GM23338 (cell line): ENCODE data around the gene EPHB2. TPM values are rescaled to one million over a fixed set of nuclear protein-coding genes. Genes with fewer than 3 reads are reported as not detected.

Experiments
- ATAC-seq: fragments of 200-7000 bp; cut with Tn5 transposase; 3 replicates; pipeline ENCODE4 v1.9.1; 2020
- DNase-seq: peaks from one replicate; pipeline ENCODE4 v3.0.0-alpha.2; 2015; ENCODE audit warnings: low spot score
- H2AFZ ChIP-seq: fragments of 200-600 bp; sonication (generic); 2 replicates; pipeline ENCODE4 v1.8.0; 2016; ENCODE audit warnings: antibody characterized with exemption, mild to moderate bottlenecking, moderate library complexity
- H3F3A ChIP-seq: fragments of 200-600 bp; sonication (generic); replicated peaks from 2 replicates; pipeline ENCODE4 v1.8.0; 2017; ENCODE audit warnings: antibody characterized with exemption, mixed run types, low read depth
- H3K27ac ChIP-seq: fragments of 200-600 bp; sonication (generic); 2 replicates; pipeline ENCODE4 v1.6.1; 2016; ENCODE audit warnings: low read depth
- H3K27me3 ChIP-seq: fragments of 200-600 bp; sonication (generic); 2 replicates; pipeline ENCODE4 v1.8.0; 2016; ENCODE audit warnings: mild to moderate bottlenecking, mixed run types, moderate library complexity; ENCODE audit not compliant: insufficient read depth
- H3K36me3 ChIP-seq: fragments of 200-600 bp; sonication (generic); 2 replicates; pipeline ENCODE4 v1.8.0; 2016; ENCODE audit warnings: mild to moderate bottlenecking; ENCODE audit not compliant: insufficient read depth
- H3K4me1 ChIP-seq: fragments of 200-600 bp; sonication (generic); 2 replicates; pipeline ENCODE4 v1.8.0; 2016; ENCODE audit warnings: mild to moderate bottlenecking, moderate library complexity; ENCODE audit not compliant: insufficient read depth
- H3K4me2 ChIP-seq: fragments of 200-600 bp; sonication (generic); 2 replicates; pipeline ENCODE4 v1.7.1; 2017; ENCODE audit warnings: mixed run types
- H3K4me3 ChIP-seq: fragments of 200-600 bp; sonication (generic); 2 replicates; pipeline ENCODE4 v1.6.1; 2016; ENCODE audit warnings: mixed run types
- H3K79me2 ChIP-seq: fragments of 200-600 bp; sonication (generic); replicated peaks from 2 replicates; pipeline ENCODE4 v1.8.0; 2017; ENCODE audit warnings: mild to moderate bottlenecking; ENCODE audit not compliant: insufficient read depth
- H3K9me2 ChIP-seq: fragments of 200-600 bp; sonication (generic); 2 replicates; pipeline ENCODE4 v1.8.0; 2017; ENCODE audit not compliant: insufficient read depth
- H4K20me1 ChIP-seq: fragments of 200-600 bp; sonication (generic); replicated peaks from 2 replicates; pipeline ENCODE4 v1.8.0; 2017; ENCODE audit warnings: mild to moderate bottlenecking; ENCODE audit not compliant: insufficient read depth
- H3K27ac Mint-ChIP-seq: 2 replicates; pipeline ENCODE4 v1.8.0; 2020; ENCODE audit warnings: inconsistent platforms, mild to moderate bottlenecking, moderate library complexity, mixed read lengths
- H3K27me3 Mint-ChIP-seq: 3 replicates; pipeline ENCODE4 v1.8.0; 2022; ENCODE audit warnings: low read depth, mild to moderate bottlenecking, moderate library complexity, mixed read lengths, inconsistent platforms; ENCODE audit not compliant: insufficient read depth, poor library complexity
- H3K36me3 Mint-ChIP-seq: 3 replicates; pipeline ENCODE4 v1.8.0; 2021; ENCODE audit warnings: low read depth, mild to moderate bottlenecking, inconsistent platforms, moderate library complexity, mixed read lengths
- H3K4me1 Mint-ChIP-seq: 3 replicates; pipeline ENCODE4 v1.8.0; 2020; ENCODE audit warnings: mild to moderate bottlenecking, inconsistent platforms, mixed read lengths
- H3K4me3 Mint-ChIP-seq: 3 replicates; pipeline ENCODE4 v1.8.0; 2021; ENCODE audit warnings: moderate library complexity, mild to moderate bottlenecking, inconsistent platforms, mixed read lengths
- H3K9me3 Mint-ChIP-seq: 3 replicates; pipeline ENCODE4 v1.8.0; 2020; ENCODE audit warnings: moderate library complexity, mild to moderate bottlenecking, inconsistent platforms, mixed read lengths
- CREB1 ChIP-seq: fragments of 250-450 bp; sonication (Bioruptor Pico); IDR thresholded peaks from 2 replicates; pipeline ENCODE4 v1.5.0; 2020; ENCODE audit warnings: low read depth, mild to moderate bottlenecking, moderate library complexity
- EZH2 ChIP-seq: fragments of 200-600 bp; sonication (generic); IDR thresholded peaks from one replicate; pipeline ENCODE4 v1.8.0; 2017; ENCODE audit warnings: antibody characterized with exemption, mild to moderate bottlenecking, low read depth; ENCODE audit not compliant: unreplicated experiment
- EZH2phosphoT487 ChIP-seq: fragments of 200-600 bp; sonication (generic); IDR thresholded peaks from one replicate; pipeline ENCODE4 v1.8.1; 2018; ENCODE audit warnings: antibody characterized with exemption; ENCODE audit not compliant: unreplicated experiment
- NANOG ChIP-seq: IDR thresholded peaks from 2 replicates; pipeline ENCODE4 v1.6.1; 2016; ENCODE audit warnings: antibody characterized with exemption, borderline replicate concordance
- STAT1 ChIP-seq: IDR thresholded peaks from one replicate; pipeline ENCODE4 v1.6.1; 2016; ENCODE audit warnings: antibody characterized with exemption; ENCODE audit not compliant: unreplicated experiment
- ZNF114 ChIP-seq: fragments of 250-450 bp; sonication (Bioruptor Pico); IDR thresholded peaks from 2 replicates; pipeline ENCODE4 v1.5.0; 2020; ENCODE audit warnings: mild to moderate bottlenecking, moderate library complexity
- polyA plus RNA-seq: library from polyadenylated mRNA; unstranded; fragments of >200 nt; fragmentation: Nextera tagmentation; extraction: Ambion mirVana; gene quantifications from 2 replicates; pipeline ENCODE4 v1.2.1, GENCODE V29; 2016
- total RNA-seq: library from RNA; depleted of rRNA; stranded (reverse); fragments of >200 nt; shearing (Covaris generic); gene quantifications from 2 replicates; pipeline ENCODE4 v1.2.3, GENCODE V29; 2014
- TF ChIP-seq, protein P1 (sequence below): fragments of 250-450 bp; sonication (Bioruptor Pico); IDR thresholded peaks from 2 replicates; pipeline ENCODE4 v1.5.0; 2020; ENCODE audit warnings: mild to moderate bottlenecking, moderate library complexity

Gene EPHB2
- total and polyA plus RNA-seq, 2 experiments from 2014 or later, result 4.1 to 20.1 TPM

DNA sequence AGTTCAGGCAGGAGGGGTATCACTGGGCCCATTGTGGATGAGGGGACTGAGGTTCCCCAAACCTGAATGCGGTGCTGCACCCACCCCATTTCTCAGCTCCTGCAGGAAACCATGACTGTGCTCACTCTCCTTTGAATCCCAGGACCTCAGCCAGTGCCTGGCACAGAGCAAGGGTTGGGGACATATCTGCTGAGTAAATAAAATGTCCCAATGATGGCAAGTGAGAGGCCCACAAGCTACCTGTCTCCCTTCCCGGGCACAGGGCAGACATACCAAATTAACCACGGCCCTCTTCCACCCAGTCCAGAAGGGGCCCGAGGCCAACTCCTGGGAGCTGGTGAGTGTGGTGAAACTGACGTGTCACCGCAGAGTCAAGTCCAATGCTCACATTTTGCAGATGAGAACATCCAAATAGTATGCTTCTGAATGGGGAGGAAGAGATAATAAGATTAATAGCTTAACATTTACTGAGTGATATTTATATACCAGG is 97.6 kb downstream of the EPHB2 start (continued):
- TF ChIP-seq, protein P1, sequence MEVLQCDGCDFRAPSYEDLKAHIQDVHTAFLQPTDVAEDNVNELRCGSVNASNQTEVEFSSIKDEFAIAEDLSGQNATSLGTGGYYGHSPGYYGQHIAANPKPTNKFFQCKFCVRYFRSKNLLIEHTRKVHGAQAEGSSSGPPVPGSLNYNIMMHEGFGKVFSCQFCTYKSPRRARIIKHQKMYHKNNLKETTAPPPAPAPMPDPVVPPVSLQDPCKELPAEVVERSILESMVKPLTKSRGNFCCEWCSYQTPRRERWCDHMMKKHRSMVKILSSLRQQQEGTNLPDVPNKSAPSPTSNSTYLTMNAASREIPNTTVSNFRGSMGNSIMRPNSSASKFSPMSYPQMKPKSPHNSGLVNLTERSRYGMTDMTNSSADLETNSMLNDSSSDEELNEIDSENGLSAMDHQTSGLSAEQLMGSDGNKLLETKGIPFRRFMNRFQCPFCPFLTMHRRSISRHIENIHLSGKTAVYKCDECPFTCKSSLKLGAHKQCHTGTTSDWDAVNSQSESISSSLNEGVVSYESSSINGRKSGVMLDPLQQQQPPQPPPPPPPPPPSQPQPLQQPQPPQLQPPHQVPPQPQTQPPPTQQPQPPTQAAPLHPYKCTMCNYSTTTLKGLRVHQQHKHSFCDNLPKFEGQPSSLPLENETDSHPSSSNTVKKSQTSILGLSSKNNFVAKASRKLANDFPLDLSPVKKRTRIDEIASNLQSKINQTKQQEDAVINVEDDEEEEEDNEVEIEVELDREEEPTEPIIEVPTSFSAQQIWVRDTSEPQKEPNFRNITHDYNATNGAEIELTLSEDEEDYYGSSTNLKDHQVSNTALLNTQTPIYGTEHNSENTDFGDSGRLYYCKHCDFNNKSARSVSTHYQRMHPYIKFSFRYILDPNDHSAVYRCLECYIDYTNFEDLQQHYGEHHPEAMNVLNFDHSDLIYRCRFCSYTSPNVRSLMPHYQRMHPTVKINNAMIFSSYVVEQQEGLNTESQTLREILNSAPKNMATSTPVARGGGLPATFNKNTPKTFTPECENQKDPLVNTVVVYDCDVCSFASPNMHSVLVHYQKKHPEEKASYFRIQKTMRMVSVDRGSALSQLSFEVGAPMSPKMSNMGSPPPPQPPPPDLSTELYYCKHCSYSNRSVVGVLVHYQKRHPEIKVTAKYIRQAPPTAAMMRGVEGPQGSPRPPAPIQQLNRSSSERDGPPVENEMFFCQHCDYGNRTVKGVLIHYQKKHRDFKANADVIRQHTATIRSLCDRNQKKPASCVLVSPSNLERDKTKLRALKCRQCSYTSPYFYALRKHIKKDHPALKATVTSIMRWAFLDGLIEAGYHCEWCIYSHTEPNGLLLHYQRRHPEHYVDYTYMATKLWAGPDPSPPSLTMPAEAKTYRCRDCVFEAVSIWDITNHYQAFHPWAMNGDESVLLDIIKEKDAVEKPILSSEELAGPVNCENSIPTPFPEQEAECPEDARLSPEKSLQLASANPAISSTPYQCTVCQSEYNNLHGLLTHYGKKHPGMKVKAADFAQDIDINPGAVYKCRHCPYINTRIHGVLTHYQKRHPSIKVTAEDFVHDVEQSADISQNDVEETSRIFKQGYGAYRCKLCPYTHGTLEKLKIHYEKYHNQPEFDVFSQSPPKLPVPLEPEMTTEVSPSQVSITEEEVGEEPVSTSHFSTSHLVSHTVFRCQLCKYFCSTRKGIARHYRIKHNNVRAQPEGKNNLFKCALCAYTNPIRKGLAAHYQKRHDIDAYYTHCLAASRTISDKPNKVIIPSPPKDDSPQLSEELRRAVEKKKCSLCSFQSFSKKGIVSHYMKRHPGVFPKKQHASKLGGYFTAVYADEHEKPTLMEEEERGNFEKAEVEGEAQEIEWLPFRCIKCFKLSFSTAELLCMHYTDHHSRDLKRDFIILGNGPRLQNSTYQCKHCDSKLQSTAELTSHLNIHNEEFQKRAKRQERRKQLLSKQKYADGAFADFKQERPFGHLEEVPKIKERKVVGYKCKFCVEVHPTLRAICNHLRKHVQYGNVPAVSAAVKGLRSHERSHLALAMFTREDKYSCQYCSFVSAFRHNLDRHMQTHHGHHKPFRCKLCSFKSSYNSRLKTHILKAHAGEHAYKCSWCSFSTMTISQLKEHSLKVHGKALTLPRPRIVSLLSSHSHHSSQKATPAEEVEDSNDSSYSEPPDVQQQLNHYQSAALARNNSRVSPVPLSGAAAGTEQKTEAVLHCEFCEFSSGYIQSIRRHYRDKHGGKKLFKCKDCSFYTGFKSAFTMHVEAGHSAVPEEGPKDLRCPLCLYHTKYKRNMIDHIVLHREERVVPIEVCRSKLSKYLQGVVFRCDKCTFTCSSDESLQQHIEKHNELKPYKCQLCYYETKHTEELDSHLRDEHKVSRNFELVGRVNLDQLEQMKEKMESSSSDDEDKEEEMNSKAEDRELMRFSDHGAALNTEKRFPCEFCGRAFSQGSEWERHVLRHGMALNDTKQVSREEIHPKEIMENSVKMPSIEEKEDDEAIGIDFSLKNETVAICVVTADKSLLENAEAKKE (CRISPR knock-in tag), result no peak
- TF ChIP-seq STAT1, result no peak

DNA sequence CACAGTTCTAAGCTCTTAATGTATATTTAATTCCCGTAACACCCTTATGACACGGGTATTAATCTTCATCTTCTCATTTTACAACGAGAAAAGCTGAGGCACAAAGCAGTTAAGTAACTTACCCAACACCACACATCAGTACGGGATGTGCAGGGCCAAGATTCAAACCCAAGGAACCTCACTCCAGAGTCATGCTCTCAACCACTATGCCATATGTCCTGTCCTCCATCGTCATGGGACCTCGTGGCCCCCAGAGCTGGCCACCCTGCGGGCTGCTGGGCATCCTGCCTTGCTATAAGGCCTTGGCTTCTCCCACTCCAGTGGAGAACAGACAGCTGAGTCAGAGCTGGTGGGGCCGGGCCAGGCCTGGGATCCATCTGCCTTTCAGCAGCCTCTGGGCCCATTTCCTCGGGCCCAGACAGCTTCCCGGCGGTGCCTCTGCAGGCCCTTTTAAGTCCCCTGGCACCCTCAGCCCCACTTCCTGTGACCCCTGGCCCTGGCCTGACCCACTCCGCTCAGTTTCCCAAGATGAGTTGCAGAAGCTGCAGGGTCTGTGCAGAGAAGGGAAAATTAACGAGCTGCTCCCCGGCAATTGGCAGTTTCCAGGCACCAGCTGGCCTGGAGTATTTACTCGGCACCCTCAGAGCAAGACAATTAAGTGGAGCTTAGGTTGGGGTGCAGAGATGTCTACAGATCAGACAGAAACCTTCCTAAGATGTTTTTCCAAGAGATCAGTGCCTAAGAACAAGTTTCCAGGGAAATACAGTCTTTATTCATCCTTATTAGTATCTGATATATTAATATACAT is 98.2 kb downstream of the EPHB2 start:
- H3K27ac ChIP-seq, result no peak overlapping the region
- no peaks in the 10 kb centered on the region for H4K20me1 ChIP-seq
- no peaks in the 10 kb centered on the region for H3F3A ChIP-seq
- Mint-ChIP-seq H3K36me3 (no peaks in the 10 kb centered on the region), H3K27me3 (peaks cover 17% of the 10 kb centered on the region), H3K4me1 (peaks cover 27% of the 10 kb centered on the region), H3K27ac (no peak overlapping the region), H3K4me3 (no peak overlapping the region), H3K9me3 (no peaks in the 10 kb centered on the region)
- no peaks in the 10 kb centered on the region for H3K9me2 ChIP-seq
- H3K4me3 ChIP-seq, result no peak overlapping the region
- H2AFZ ChIP-seq, result no peak overlapping the region
- DNase-seq, result no peak
- peaks cover 16% of the 10 kb centered on the region for H3K4me1 ChIP-seq
- no peak overlapping the region for H3K4me2 ChIP-seq
- H3K27me3 ChIP-seq, result no peaks in the 10 kb centered on the region
- ATAC-seq, result no peak
- no peaks in the 10 kb centered on the region for H3K79me2 ChIP-seq
- no peaks in the 10 kb centered on the region for H3K36me3 ChIP-seq
- TF ChIP-seq CREB1 (CRISPR knock-in tag) (no peak), NANOG (no peak), ZNF114 (CRISPR knock-in tag) (no peak), STAT1 (no peak), EZH2 (no peak), EZH2phosphoT487 (no peak)
- TF ChIP-seq, protein P1 (CRISPR knock-in tag), result no peak
